GM12873 (cell line): Measurements from ENCODE around the gene EVX1.

Experiments
- TF ChIP-seq, protein P1 (sequence below): IDR thresholded peaks from 2 replicates; pipeline ENCODE4 v1.5.1; 2012; ENCODE audit warnings: low read depth, mild to moderate bottlenecking, moderate library complexity, low read length, control low read depth; ENCODE audit not compliant: insufficient read depth; ENCODE audit errors: missing control alignments

The EVX1 gene

DNA sequence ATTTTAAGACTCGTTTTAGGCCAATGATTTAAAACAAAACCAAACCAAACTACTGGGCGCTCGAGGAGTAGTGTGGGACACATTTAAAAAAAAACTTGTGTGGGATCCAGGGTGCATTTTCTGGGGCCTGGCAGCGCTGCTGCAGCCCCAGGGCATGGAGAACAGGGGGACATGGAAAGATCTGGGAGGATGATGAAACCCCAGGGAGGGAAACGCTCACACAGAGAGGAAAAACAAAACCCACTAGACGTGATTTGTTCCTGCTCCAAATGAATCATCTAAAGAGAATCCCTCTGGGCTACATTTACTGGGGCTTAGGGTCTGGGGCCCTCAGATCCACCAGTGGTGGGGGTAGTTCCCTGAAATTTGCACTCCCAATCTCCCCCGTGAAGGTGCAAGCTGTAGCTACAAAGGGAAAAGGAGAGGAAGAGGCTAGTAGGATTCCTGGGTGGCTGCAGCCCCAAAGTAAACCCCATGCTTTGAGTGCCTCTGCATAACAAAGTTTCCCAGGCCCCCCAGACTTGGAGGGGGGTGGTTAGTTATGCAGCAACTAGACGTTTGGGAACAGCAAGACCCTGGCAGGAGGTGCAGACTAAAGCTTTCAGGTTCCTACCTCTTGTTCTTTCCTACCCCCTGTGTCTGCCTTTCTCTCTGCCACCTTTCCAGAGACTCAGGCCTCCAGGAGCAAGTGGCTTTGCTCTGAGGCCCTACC lies 28.2 kb upstream of the EVX1 start:
- TF ChIP-seq, protein P1, sequence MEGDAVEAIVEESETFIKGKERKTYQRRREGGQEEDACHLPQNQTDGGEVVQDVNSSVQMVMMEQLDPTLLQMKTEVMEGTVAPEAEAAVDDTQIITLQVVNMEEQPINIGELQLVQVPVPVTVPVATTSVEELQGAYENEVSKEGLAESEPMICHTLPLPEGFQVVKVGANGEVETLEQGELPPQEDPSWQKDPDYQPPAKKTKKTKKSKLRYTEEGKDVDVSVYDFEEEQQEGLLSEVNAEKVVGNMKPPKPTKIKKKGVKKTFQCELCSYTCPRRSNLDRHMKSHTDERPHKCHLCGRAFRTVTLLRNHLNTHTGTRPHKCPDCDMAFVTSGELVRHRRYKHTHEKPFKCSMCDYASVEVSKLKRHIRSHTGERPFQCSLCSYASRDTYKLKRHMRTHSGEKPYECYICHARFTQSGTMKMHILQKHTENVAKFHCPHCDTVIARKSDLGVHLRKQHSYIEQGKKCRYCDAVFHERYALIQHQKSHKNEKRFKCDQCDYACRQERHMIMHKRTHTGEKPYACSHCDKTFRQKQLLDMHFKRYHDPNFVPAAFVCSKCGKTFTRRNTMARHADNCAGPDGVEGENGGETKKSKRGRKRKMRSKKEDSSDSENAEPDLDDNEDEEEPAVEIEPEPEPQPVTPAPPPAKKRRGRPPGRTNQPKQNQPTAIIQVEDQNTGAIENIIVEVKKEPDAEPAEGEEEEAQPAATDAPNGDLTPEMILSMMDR, result no peak

DNA sequence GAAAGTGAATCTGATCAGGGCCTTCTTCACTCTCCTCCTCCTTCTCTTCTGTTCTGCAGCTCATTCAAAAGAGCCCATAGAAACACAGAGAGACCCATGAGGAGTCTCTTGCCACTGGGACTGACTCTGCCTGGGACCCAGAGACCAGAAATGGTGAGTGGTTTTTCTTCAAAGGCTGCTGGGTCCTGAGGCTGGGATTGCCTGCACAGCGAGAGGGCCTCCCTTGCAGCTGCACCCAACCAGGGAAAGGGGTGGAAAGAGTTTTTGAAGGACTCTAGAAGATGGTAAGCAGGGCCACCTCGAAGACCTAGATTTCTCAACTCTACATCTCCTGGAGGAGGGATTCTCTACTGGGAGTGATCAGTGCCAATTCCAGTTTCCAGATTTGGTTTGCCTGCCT lies 27.2 kb upstream of the EVX1 start:
- TF ChIP-seq, protein P1, result no peak

DNA sequence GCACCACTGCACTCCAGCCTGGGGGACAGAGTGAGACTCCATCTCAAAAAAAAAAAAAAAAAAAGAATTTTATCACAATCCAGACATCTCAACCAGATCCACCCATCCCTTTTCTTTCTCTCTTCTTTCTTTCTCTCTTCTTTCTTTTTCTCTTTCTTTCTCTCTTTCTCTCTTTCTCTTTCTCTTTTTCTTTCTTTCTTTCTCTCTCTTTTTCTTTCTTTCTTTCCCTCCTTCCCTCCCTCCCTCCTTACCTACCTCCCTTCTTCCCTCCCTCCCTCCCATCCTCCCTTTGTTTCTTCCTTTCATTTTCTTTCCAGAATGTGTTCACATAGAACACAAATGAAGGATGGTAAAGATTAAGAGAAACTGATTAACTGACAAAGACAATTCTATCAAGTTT lies 24.7 kb upstream of the EVX1 start:
- TF ChIP-seq, protein P1, result no peak

DNA sequence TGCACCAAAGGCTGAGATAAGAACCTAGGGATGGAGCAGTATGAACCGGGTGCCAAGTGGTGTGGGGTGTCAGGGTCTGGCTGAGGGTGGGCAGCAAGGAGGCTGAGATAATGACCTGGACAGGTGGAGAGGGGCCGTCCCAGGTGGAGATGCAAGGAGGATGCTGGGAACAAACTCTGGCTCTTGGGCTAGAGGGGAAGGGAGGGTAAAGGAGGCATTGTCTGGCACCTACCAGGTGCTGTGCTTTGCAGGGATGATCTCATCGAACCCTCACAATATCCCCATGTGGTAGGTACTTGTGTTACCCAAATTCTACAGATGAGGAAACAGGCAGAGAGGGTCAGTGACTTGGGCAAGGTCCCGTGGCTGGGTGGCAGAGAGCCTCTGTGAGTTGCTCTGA lies 22.8 kb upstream of the EVX1 start:
- TF ChIP-seq, protein P1, result no peak

DNA sequence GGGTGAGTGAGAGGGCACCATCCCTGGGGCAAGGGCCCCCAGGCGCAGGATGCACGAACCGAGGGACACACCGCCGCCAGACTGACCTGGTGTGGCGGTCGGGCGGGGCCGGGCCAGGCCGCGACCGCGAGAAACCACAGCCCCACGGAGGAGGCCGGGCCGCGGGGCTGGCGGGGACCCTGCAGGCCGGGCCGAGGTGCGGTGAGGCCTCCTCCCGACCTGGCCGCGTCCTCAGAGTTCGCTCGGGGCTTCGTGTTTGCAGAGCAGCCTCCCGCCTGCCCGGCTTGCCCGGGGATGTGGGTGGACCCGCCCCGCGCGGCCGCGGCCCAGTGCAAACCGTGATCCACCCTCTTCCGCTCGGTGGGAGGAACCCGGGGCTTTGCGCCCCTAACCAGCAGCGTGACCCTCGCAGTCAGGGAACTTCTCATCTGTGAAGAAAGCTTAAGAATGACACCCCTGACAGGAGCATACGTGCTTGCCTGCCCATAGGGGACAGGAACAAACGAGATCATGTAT lies 22.1 kb upstream of the EVX1 start:
- TF ChIP-seq, protein P1, result no peak

DNA sequence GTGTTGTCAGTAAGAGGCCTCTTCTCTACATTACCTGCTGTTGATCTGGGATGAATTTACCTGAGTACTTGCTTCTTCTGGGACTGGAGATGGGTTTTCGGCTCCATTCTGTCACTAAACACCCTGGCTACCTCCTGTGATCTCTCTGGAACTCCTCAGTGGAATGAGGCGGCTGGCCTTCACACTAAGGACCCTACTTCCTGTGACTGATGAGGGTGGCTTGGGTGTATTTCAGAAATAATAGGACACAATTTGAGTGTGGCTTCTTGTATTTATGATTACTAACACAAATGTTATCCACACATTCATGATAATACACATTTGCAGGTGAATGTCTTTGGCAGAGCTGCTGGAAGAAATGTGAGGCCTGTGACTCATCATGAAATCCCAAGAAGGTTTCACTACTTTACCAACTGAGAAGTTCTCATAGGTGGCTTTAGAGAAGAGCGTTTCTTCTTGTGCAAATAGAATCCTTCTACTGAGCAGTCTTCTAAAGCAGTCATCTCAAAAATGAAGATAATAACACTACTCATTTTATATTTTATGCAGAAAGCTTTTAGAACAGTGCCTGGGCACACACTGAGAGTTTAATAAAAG lies 21.3 kb upstream of the EVX1 start:
- TF ChIP-seq, protein P1, result no peak

DNA sequence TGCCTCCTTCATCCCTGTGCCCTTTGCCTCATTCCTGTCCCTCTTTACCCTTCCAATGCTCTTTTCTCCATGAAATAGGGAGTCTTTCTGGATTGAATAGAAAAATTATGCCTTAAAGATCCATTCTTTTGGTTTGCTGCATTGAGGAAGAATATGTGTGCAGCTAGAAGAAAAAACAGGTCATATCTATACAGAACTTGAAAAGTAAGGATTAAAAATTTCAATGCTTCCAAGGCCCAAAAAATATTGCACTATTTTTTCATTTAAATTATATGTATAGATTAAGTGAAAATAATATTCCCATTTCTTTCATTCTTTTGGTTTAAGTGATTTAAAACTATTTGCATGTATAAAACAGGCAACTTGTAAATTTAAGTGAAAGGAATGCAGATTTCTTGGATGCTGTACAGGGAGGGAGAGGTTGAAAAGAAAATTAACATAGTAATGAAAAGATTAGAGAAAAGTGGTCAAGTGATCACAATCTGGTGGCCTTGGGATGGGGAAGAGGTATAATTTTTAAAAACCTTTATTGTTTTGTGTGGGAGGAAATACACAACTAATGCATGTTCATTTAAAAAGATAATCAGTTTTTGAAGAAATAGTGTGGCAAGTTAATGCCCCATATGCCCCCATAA lies 18.5 kb upstream of the EVX1 start:
- TF ChIP-seq, protein P1, result no peak
